Aorta (tissue), 4 donors: ENCODE data around the gene SLC25A14. TPM values are rescaled to one million over a fixed set of nuclear protein-coding genes. Genes with fewer than 3 reads are reported as not detected.

Source experiments
- polyA plus RNA-seq, 2 donors: library from polyadenylated mRNA; stranded (reverse); fragments of 200-250 nt; gene quantifications; one replicate each; pipeline ENCODE4 v1.2.3, GENCODE V29; 2013
- total RNA-seq, 2 donors: library from RNA; stranded (reverse); fragmentation: NEBNext Ultra II Directional; extraction: Animal tissue kit (Norgen Biotek cat#: 25700); gene quantifications; one replicate each; pipeline ENCODE4 v1.2.1, GENCODE V29; 2021
- donor health status: healthy with polysubstance abuse.
- donor health status: Bipolar disorder and iron deficiency.
- donor health status: DM: no; HTN: no; CAD: no.
- donor health status: DM: yes; HTN: yes; CAD: no.

Gene SLC25A14
- total and polyA plus RNA-seq, 4 donors: 10.5 to 27.2 (median 13.4) TPM

Other genes starting within 250 kb of the SLC25A14 start
- gene ELF4, start 229.4 kb upstream of the SLC25A14 start, total RNA-seq: 10 to 100 TPM; 14.5 to 20.8 TPM
- 1 to 10 TPM; 3.6 to 4.5 TPM for gene ELF4, start 229.4 kb upstream of the SLC25A14 start, polyA plus RNA-seq
- gene AIFM1, start 174.1 kb upstream of the SLC25A14 start, total RNA-seq: 10 to 100 TPM; 12.7 to 16.8 TPM
- 10 to 100 TPM; 15.7 to 17.0 TPM for gene AIFM1, start 174.1 kb upstream of the SLC25A14 start, polyA plus RNA-seq
- 1 to 10 TPM in 1 of 2 donors, under 1 TPM in 1; 0.69 to 1.8 TPM for gene RAB33A, start 168.0 kb upstream of the SLC25A14 start, total RNA-seq
- gene RAB33A, start 168.0 kb upstream of the SLC25A14 start, polyA plus RNA-seq: under 1 TPM; 0.64 to 0.88 TPM
- gene ZNF280C, start 71.0 kb upstream of the SLC25A14 start, total RNA-seq: 1 to 10 TPM; 5.0 TPM
- under 1 TPM; 0.75 to 0.97 TPM for gene ZNF280C, start 71.0 kb upstream of the SLC25A14 start, polyA plus RNA-seq
- not detected for gene GPR119, start 45.8 kb downstream of the SLC25A14 start, total RNA-seq
- gene GPR119, start 45.8 kb downstream of the SLC25A14 start, polyA plus RNA-seq: not detected
- 10 to 100 TPM; 18.5 to 19.4 TPM for gene RBMX2, start 62.1 kb downstream of the SLC25A14 start, total RNA-seq
- gene RBMX2, start 62.1 kb downstream of the SLC25A14 start, polyA plus RNA-seq: 10 to 100 TPM; 22.3 to 50.3 TPM